Stimulated activated CD8-positive, alpha-beta memory T cell treated with anti-CD3 and anti-CD28 coated beads, Interleukin-12 subunit alpha, Interleukin-12 subunit beta, amount 100 ng/mL, for 24 hours (primary cell): ENCODE data around the gene SCCPDH.

Source experiments
- DNase-seq: peaks from one replicate; pipeline ENCODE4 v3.0.0-alpha.2; 2020; ENCODE audit errors: extremely low read depth

Gene SCCPDH

GRCh38 chr1:246785494-246786111 is 61.4 kb downstream of the SCCPDH start:
- no peak for DNase-seq

- DNase-seq: no peak
Measured at GRCh38 chr1:246786606-246787238, 62.5 kb downstream of the SCCPDH start.

- no peak for DNase-seq
Measured at GRCh38 chr1:246787781-246788513, 63.7 kb downstream of the SCCPDH start.

- DNase-seq: no peak
Measured at GRCh38 chr1:246788895-246789338, 64.7 kb downstream of the SCCPDH start.

- no peak for DNase-seq
Measured at GRCh38 chr1:246789454-246790339, 65.5 kb downstream of the SCCPDH start.

GRCh38 chr1:246790364-246790763 is 66.2 kb downstream of the SCCPDH start:
- DNase-seq: no peak

GRCh38 chr1:246790833-246791232 is 66.6 kb downstream of the SCCPDH start:
- no peak for DNase-seq

- no peak for DNase-seq
Measured at GRCh38 chr1:246791303-246791918, 67.2 kb downstream of the SCCPDH start.

- DNase-seq: no peak
Measured at GRCh38 chr1:246792603-246793002, 68.4 kb downstream of the SCCPDH start.

- no peak for DNase-seq
Measured at GRCh38 chr1:246793356-246793896, 69.2 kb downstream of the SCCPDH start.

GRCh38 chr1:246794048-246794827 is 70.0 kb downstream of the SCCPDH start:
- no peak for DNase-seq

- no peak for DNase-seq
Measured at GRCh38 chr1:246794828-246795671, 70.8 kb downstream of the SCCPDH start.

- no peak for DNase-seq
Measured at GRCh38 chr1:246795906-246796694, 71.9 kb downstream of the SCCPDH start.

- no peak for DNase-seq
Measured at GRCh38 chr1:246797157-246797556, 72.9 kb downstream of the SCCPDH start.

- no peak for DNase-seq
Measured at GRCh38 chr1:246797597-246797996, 73.4 kb downstream of the SCCPDH start.

- no peak for DNase-seq
Measured at GRCh38 chr1:246798107-246798506, 73.9 kb downstream of the SCCPDH start.

GRCh38 chr1:246798606-246799496 is 74.6 kb downstream of the SCCPDH start:
- no peak for DNase-seq

GRCh38 chr1:246800356-246800755 is 76.1 kb downstream of the SCCPDH start:
- DNase-seq: no peak
